Uterus (tissue), 2 donors: ENCODE measurements around the gene ITSN1.

ENCODE experiments used
- POLR2A ChIP-seq, 2 donors: fragments of 450-650 bp; IDR thresholded peaks; one replicate each; pipeline ENCODE4 v1.6.1; 2016; ENCODE audit warnings: antibody characterized with exemption in 2 of 2, mild to moderate bottlenecking in 1 of 2, moderate library complexity in 1 of 2
- TF ChIP-seq, protein P1 (sequence below), 4 experiments: fragments of 200-600 bp in 2 of 4; fragments of 450-650 bp in 2 of 4; sonication (generic) in 2 of 4; IDR thresholded peaks; one replicate each; pipeline ENCODE4 v1.5.1; 2016 to 2019; ENCODE audit warnings: antibody characterized with exemption in 4 of 4, mild to moderate bottlenecking in 2 of 4, moderate library complexity in 1 of 4

DNA sequence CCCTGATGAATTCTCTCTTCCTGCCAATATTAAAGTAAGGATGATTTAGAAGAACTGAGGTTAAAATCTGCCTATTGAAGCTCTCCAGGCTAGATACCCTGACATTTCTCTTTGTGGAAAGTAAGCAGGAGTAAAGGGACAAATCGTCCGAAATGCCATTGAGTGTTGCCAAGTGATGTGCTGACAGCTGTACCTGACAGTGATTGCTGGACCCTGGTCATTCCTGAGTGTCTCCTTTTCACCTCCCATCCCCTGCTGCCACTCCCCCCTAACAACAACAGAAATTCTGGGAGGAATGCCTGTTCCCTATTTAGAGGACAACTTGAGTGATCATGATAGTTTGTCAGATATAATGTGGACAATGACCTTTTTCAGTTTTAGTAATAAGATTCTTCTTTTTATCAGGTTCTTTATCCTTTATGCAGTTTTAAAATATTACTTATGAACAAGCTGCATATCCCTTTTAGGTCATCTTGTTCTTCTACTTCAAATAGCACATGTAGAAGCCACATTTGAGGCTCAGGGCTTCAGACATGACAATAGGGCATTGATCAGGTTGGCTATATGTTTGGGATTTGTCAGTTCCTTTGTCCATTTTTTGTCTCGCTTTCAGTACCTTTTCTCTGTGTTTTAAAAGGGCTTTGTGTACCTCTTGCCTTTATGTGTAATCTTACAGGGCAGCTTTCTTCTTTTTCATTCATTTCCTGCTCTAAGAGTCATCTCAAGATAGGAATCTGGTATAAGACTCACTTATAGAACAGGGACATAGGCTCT lies 56.0 kb downstream of the ITSN1 start:
- TF ChIP-seq, protein P1, sequence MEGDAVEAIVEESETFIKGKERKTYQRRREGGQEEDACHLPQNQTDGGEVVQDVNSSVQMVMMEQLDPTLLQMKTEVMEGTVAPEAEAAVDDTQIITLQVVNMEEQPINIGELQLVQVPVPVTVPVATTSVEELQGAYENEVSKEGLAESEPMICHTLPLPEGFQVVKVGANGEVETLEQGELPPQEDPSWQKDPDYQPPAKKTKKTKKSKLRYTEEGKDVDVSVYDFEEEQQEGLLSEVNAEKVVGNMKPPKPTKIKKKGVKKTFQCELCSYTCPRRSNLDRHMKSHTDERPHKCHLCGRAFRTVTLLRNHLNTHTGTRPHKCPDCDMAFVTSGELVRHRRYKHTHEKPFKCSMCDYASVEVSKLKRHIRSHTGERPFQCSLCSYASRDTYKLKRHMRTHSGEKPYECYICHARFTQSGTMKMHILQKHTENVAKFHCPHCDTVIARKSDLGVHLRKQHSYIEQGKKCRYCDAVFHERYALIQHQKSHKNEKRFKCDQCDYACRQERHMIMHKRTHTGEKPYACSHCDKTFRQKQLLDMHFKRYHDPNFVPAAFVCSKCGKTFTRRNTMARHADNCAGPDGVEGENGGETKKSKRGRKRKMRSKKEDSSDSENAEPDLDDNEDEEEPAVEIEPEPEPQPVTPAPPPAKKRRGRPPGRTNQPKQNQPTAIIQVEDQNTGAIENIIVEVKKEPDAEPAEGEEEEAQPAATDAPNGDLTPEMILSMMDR (IDR thresholded peaks at IDR 0.05) = no peak
- TF ChIP-seq POLR2A (IDR thresholded peaks at IDR 0.05) = no peak
